Coronary artery (tissue), 2 donors: ENCODE data around the gene DENND1B.

ENCODE experiments used
- DNase-seq: peaks from one replicate; pipeline ENCODE4 v3.0.0-alpha.2; 2017; ENCODE audit warnings: low spot score
- H3K27ac ChIP-seq, 2 donors: fragments of 200-600 bp; sonication (generic); one replicate each; pipeline ENCODE4 v1.5.1; 2016 to 2019
- H3K4me3 ChIP-seq: fragments of 200-600 bp; sonication (generic); 2 replicates; pipeline ENCODE4 v1.5.1; 2016; ENCODE audit warnings: mild to moderate bottlenecking, moderate library complexity
- TF ChIP-seq, protein P1 (sequence below): fragments of 200-600 bp; sonication (generic); IDR thresholded peaks from one replicate; pipeline ENCODE4 v1.5.1; 2019; ENCODE audit warnings: antibody characterized with exemption

The DENND1B gene

GRCh38 chr1:197546989-197547388, 228.3 kb downstream of the DENND1B start:
- H3K27ac ChIP-seq, result no peak overlapping the region
- no peak for DNase-seq
- TF ChIP-seq, protein P1, sequence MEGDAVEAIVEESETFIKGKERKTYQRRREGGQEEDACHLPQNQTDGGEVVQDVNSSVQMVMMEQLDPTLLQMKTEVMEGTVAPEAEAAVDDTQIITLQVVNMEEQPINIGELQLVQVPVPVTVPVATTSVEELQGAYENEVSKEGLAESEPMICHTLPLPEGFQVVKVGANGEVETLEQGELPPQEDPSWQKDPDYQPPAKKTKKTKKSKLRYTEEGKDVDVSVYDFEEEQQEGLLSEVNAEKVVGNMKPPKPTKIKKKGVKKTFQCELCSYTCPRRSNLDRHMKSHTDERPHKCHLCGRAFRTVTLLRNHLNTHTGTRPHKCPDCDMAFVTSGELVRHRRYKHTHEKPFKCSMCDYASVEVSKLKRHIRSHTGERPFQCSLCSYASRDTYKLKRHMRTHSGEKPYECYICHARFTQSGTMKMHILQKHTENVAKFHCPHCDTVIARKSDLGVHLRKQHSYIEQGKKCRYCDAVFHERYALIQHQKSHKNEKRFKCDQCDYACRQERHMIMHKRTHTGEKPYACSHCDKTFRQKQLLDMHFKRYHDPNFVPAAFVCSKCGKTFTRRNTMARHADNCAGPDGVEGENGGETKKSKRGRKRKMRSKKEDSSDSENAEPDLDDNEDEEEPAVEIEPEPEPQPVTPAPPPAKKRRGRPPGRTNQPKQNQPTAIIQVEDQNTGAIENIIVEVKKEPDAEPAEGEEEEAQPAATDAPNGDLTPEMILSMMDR, result no peak
- H3K4me3 ChIP-seq, result no peak overlapping the region

GRCh38 chr1:197544553-197544952, 230.7 kb downstream of the DENND1B start:
- no peak for DNase-seq
- H3K27ac ChIP-seq, result no peak overlapping the region
- TF ChIP-seq, protein P1, result no peak
- H3K4me3 ChIP-seq, result no peak overlapping the region

GRCh38 chr1:197544130-197544529, 231.2 kb downstream of the DENND1B start:
- TF ChIP-seq, protein P1, result no peak

DNA sequence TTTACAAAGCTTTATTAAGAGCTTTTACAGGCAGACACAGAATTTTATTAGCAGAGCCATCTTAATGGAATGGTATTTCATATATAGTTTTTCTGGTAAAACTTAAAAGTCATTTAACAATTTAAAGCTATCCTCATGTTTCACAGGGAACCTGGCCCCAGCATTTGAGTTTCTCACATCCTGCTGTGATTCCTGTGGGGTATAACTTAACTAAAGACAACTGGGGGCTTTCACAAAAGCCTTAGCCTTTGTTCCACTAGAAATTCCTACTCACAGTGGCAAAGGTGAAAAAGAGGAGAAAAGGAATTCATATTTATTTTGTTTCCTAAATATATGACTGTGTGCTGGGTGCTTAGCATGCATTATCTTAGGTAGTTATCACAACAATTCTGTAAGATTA, 233.9 kb downstream of the DENND1B start:
- H3K27ac ChIP-seq, result no peak overlapping the region
- no peak for DNase-seq
- no peak overlapping the region for H3K4me3 ChIP-seq
- TF ChIP-seq, protein P1, result no peak

More at GRCh38 chr1:197544130-197544529, 231.2 kb downstream of the DENND1B start:
- no peak overlapping the region for H3K27ac ChIP-seq
- no peak overlapping the region for H3K4me3 ChIP-seq
- no peak for DNase-seq

DNA sequence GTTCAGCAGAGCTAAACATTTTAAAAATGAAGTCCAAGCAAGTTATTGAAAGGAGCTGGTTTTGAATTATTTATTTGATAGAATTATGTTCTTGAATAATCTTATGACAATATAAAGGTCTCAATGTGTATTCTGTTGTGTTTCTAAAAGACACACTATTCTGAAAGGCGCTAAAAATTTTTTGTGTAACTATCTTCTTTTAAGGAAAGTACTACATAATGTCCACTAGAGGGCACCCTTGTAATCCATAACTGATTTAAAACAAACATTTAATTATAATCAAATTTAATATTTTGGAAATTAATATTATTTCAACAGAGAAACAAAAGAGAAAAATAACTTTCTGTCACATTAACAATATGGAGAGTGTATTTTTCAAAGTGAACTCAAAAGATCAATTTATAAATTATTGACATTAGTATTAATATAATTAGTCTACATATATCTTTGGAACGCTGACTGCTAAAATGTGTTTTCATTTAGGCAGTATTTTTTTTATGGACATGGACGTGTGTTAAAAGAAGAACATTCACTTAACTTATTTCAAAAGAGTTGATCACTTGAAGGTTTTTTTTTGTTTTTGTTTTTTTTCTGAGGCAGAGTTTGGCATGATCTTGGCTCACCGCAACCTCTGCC, 248.4 kb downstream of the DENND1B start:
- no peak for DNase-seq
- TF ChIP-seq, protein P1, result peak; percentile 54
- Histone ChIP-seq H3K27ac (no peak overlapping the region), H3K4me3 (no peak overlapping the region)

- no peak overlapping the region for H3K4me3 ChIP-seq
- DNase-seq, result no peak
- TF ChIP-seq, protein P1, result no peak
- no peak overlapping the region for H3K27ac ChIP-seq
These were observed 254.1 kb downstream of the DENND1B start for GRCh38 chr1:197521118-197521739.

DNA sequence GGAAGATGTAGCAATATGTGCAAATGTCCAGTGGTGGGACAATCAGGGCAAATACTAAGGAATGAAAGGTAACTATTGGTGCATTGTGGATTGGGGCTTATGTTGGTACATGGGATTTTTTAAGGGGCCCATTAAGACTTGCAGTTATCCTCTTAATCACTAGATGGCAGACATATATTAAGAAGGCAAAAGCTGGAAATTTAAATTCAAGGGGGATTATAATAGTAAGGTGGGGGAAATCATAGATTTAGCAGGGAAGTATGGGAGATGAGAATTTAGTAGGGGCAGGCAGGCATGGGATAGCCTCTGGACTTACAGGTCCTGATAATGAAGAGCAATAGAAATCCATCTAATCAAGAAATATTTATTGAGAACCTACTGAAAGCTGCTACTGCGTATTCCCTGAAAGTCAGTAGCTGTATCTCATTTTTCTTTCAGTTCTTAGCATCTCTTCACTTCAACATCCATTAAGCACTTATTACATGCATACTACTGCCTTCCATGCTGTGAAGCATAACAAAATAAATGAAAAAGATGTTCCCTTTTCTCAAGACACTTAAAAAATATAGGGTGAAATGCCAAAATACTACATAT, 255.4 kb downstream of the DENND1B start:
- Histone ChIP-seq H3K4me3 (no peak overlapping the region), H3K27ac (no peak overlapping the region)
- DNase-seq, result no peak
- TF ChIP-seq, protein P1, result no peak
